Endometrium (tissue), 2 donors: ENCODE measurements around the gene SSX2IP.
A peak's percentile ranks its signal among the peaks of the same experiment; 100 is the strongest.
"Not testable (repeated sequence)": the region's sequence is repeated elsewhere in the genome, so short reads cannot be mapped to it uniquely, and the experiment has no call there.

Source experiments
- FAIRE-seq: peaks from 2 replicates; lab custom pipeline; 2012; peaks lifted over from hg19 to GRCh38; lab: Jason Lieb, UNC
- donor health status: control.
- donor health status: control.

SSX2IP gene

DNA sequence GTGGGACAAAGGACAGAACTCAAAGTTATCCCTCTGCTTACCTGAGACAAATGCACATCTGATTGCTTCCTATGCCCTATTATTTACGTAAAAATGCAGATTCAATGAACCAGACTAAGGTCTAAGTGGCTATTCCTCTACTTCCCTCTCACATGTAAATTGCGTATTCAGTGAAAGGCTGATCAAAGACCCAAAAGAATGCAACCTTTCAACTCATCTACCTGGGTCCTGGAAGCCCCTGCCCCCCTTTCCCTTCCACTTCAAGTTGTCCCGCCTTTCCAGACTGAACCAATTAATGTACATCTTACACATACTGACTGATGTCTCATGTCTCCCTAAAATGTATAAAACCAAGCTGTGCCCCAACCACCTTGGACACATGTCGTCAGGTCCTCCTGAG lies 14.6 kb downstream of the SSX2IP start:
- no peak for FAIRE-seq

GRCh38 chr1:84675106-84675505 lies 15.2 kb downstream of the SSX2IP start:
- FAIRE-seq = no peak

DNA sequence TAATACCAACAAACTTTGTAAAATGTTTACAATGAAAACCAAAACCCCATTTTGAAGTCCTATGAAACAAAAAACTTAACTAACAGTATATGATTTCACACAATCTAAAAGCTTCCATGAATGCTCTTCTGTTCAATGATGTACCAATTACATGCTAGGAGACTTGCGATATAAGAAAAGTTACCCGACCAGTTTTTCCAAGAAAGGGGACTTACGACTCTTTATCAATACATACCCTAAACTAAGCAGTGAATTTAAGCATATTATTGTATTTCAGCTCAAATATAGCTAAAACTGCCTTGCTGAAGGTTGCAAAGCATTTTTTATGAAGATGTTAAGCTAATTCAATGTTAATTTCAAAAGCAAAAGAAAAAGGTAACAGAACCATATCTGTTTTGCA lies 15.6 kb downstream of the SSX2IP start:
- no peak for FAIRE-seq

DNA sequence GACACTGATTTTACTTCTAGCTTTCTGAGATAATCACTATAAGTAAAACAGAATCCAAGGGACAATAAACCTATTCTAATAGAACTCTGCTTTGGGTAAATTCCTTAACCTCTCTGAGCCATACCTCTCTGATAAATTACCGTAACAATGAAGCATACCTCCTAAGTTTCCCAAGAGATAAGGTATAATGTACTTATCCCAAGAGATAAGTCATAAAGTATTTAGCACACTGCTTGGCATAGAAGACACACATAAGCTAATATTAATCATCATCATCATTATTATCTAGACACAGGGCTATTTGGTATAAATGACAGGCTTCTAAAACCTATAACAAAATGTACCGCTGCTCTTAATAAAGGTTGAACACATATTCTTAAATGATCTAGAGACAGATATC lies 16.2 kb downstream of the SSX2IP start:
- no peak for FAIRE-seq

- FAIRE-seq = no peak
Observed at GRCh38 chr1:84672080-84672854, 18.0 kb downstream of the SSX2IP start.

- FAIRE-seq = no peak
Observed at GRCh38 chr1:84669831-84670230, 20.4 kb downstream of the SSX2IP start.

GRCh38 chr1:84668185-84668584 lies 22.1 kb downstream of the SSX2IP start:
- no peak for FAIRE-seq

DNA sequence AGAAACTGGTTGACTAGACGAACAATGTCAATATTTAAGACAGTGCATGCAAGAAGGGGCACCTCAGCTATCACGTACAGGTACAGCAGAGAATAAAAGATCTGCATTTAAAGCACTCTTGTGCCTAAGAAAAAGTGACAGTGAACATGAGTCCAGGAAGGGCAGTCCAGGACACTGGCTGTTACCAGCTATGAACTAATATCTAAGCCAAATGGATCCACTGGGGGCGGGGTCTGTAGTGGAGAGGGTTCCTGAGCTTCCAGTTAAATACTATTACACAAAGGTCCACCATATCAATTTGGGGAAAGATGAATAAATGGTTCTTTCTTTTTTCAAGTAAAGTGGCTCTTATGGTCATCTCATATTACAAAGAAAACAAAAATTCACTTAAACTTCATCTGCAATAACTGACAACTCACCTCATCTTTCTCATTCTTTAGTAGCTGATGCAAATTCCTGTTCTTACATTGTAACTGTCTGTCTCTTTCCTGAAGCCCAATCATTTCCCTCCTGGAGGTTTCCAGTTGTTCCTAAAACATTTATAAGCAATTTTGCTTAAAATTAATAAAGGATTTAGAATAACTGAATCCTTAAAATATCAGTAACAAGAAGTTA lies 24.5 kb downstream of the SSX2IP start:
- no peak for FAIRE-seq

- FAIRE-seq = peak; percentile 18
Observed at GRCh38 chr1:84653130-84653677, 37.1 kb downstream of the SSX2IP start.

DNA sequence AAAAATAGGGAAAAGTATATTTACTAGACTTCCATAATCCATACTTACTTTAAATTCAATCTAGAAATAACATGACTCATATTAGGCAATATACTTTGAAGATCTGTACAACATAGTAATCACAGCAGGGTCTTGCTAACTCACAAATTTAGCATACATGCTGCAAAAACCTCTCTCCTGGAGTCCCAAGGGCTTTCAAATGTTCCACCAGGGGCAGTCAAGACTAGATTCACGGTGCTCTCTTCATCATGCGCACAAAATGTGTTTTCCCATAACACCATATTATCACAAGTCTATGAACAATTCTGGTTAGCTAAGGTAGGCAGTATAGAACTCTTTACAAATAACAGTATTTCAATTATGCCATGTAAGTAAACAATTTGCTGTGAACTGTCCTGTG lies 45.8 kb downstream of the SSX2IP start:
- no peak for FAIRE-seq

DNA sequence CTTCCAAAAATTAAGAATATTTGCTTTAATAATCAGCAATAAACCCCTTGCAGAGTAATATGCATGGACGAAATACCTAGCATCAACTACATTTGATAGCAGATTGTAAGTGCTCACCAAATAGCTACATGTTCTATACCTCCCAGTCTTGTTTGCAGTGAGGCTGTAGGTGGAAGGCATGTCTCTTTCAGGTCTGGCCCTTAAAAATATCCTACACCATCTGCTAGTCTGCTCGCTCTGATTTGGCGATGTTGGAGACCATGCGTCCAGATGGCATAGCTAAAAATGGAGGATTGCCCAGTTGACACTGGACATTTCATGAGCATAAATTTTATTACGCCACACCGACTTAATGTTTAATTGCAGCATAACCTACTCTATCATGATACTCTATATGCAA lies 47.1 kb downstream of the SSX2IP start:
- FAIRE-seq = no peak

DNA sequence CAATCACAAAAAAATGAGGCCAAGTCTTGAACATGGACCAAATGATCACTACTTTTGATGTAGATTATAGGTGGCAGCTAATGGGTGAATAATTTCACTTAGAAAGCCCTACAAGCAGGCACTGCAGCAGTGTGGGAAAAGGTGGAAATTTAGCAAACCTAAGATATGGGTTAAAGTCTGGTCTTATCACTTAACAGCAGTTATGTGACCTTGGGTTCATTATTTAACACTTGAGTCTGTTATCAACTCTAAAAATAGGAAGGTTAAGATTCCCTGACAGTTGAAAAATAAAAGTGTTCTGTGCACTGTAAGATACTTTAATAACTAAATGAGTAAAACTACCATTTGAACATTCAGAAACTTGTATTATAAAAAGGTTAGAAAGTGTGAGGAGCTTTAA lies 47.5 kb downstream of the SSX2IP start:
- FAIRE-seq = no peak

GRCh38 chr1:84639731-84640130 lies 50.5 kb downstream of the SSX2IP start:
- not testable (repeated sequence) for FAIRE-seq

- FAIRE-seq = no peak
Observed at GRCh38 chr1:84635429-84635828, 54.8 kb downstream of the SSX2IP start.

DNA sequence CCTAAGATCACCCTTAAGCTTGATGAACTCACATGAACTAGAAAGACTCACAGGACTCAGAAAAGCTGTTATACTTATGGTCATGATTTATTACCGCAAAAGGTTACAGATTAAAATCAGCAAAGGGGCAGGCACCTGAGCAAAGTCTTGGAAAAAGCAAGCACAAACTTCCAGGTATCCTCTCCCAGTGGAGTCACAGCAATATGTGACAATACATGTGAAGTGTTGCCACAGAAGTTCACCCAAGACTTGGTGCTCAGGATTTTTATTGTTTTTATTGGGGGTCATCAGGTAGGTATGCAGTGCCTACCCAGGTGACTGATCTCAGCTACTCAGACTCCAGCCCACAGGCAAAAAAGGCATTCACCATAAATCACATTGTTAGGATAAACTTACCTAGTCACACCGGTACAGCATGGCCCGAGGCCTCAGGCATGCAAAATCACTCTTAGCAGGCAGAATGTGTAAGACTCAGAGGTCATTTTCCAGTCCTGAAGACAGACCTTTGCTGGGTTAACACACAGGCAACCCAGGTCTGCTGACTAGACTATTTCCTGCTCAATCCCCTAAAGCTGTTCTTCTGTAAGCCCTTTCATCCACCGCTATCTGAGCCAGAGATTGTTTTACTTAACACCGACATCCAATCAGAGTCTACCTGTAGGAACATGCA lies 55.6 kb downstream of the SSX2IP start:
- FAIRE-seq = no peak

- FAIRE-seq = no peak
Observed at GRCh38 chr1:84632673-84633434, 57.4 kb downstream of the SSX2IP start.

DNA sequence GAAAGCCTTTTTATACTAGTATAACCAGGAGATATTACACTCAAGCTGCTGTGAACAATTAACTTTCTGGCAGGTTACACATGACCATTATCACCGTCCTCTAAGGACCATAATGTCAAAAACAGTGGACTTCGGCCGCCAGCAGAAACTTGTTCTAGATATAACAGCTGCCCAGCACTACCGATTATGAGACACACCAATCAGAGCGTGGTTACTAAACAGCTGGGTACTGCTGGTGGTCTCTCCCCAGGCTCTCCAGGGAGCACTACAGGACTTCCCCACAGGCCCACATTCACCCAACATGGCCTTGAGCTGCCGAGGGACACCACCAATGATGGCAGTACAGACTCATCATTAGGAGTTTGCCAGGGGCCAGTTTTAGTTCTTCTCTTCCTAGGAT lies 58.1 kb downstream of the SSX2IP start:
- FAIRE-seq = no peak

DNA sequence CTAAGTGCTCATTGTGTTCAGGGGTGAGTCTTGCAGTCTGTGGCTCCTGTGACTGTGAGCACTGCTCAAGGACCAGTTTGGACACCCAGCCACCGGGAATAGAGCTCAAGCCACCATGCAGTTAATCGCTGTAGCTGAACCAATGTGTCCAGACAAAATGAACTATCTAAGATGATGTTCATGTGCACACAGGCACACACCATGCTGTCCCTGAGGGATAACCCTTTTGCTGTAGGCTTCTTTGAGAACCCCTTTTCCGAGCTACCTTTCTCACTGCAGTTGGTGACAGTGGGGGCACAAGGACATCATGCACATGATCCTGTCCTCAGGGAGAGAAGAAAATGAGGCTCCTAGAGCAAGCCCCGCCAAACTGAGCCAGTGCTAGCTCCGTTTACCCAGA lies 65.4 kb downstream of the SSX2IP start:
- FAIRE-seq = no peak

DNA sequence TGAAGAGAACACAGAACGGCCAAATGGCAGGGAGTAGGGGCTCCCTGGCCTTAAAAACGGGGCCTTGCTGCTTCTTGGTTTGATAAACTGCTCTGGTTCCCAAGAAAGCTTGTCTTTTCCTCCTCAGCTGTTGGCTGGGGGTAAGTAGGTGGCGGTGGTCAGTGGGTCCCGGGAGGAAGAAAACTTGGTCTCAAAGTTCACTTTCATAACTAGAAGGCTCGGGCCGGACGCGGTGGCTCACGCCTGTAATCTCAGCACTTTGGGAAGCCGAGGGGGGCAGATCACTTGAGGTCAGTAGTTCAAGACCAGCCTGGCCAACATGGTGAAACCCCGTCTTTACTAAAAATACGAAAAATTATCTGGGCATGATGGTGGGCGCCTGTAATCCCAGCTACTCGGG lies 68.7 kb downstream of the SSX2IP start:
- FAIRE-seq = no peak

DNA sequence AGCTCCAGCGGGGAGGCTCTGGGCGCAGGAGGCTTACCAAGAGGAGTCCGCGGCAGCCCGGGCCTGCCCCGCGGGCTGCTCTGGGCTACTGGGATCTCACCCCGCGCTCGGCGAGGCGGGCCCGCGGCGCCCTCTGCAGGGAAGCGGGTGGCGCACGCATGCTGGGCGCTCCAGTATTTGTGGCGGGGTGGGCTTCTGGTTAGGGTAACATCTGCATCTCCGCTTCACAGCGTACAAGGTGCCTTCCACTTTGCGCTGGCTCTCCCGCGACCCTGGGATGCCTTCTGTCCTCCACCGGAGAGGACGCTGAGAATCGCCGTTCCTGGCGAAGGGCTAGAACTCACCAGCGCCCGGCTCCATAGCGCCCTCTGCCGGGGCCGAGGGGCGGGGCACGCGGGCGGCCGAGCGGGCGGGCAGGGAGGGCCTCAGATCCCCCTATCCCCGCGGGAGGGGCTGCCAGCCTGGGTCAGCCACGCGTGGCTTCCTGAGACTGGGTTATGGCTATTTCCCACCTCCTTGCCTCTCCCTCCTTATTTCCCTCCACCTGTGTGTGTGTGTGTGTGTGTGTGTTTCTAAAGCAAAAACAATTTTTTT lies 69.4 kb downstream of the SSX2IP start:
- no peak for FAIRE-seq

DNA sequence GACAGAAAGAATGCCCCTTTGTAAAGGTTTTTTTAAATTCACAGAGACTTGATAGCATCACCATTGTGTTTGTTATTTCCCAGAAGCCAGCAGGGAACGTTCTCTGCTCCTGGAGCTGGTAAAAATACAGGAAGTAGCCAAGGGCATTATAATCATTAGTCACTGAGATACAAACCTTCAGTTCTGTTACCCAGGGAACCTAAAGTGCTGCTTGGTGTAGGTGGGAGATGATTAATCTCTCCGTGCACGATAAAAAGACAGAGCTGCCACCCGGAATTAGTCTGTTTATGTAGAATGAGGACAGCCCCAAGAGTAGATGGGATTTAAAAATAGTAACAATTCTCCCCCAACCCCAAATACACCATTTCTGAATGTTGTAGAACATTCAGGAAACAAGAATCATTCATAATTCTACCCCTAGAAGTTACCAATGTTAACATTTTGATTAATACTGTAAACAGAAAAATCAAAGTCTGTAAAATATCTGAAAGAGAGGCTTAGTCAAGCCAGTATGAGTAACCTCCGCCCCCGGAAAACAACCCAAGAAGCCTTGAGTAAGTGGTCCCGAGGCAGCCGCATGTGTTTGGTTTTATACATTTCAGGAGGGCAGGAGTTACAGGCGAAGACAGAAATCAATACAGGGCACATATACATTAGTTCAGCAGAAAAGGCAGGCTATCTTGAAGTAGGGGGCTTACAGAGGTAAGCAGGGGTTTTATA lies 70.7 kb downstream of the SSX2IP start:
- no peak for FAIRE-seq
